Neural cell (in vitro differentiated cells): ENCODE data around the gene ZNF440. TPM values are rescaled to one million over a fixed set of nuclear protein-coding genes. Genes with fewer than 3 reads are reported as not detected.

Experiments used
- H2AFZ ChIP-seq: fragments of 200-600, 300-800 bp; sonication (generic), shearing (Covaris generic); 2 replicates; pipeline ENCODE4 v1.6.0; 2014; ENCODE audit warnings: low read depth, mild to moderate bottlenecking, antibody characterized with exemption, low read length, moderate library complexity
- H3F3A ChIP-seq: fragments of 200-600 bp; shearing (Covaris generic); 2 replicates; pipeline ENCODE4 v1.6.1; 2016; ENCODE audit warnings: mild to moderate bottlenecking, moderate library complexity, mixed read lengths, antibody characterized with exemption, low read length; ENCODE audit not compliant: insufficient read depth, poor library complexity, severe bottlenecking
- H3K27ac ChIP-seq: fragments of 200-600, 300-800 bp; sonication (generic), shearing (Covaris generic); 2 replicates; pipeline ENCODE4 v1.5.1; 2014; ENCODE audit warnings: mild to moderate bottlenecking, low read length, moderate library complexity
- H3K27me3 ChIP-seq: fragments of 300-800, 200-600 bp; sonication (generic), shearing (Covaris generic); 2 replicates; pipeline ENCODE4 v1.6.0; 2014; ENCODE audit warnings: mild to moderate bottlenecking, low read depth, low read length, moderate library complexity; ENCODE audit not compliant: insufficient read depth
- H3K36me3 ChIP-seq: fragments of 300-800, 200-600 bp; sonication (generic), shearing (Covaris generic); 2 replicates; pipeline ENCODE4 v1.5.1; 2014; ENCODE audit warnings: mild to moderate bottlenecking, antibody characterized with exemption, low read length, moderate library complexity; ENCODE audit not compliant: insufficient read depth
- H3K4me2 ChIP-seq: fragments of 300-800, 200-600 bp; sonication (generic), shearing (Covaris generic); 2 replicates; pipeline ENCODE4 v1.6.0; 2014; ENCODE audit warnings: mild to moderate bottlenecking, low read length
- H3K4me3 ChIP-seq: fragments of 300-800, 200-600 bp; sonication (generic), shearing (Covaris generic); 2 replicates; pipeline ENCODE4 v1.5.1; 2014; ENCODE audit warnings: mild to moderate bottlenecking, low read length, moderate library complexity
- H3K79me2 ChIP-seq: fragments of 200-600 bp; shearing (Covaris generic); replicated peaks from 2 replicates; pipeline ENCODE4 v1.6.0; 2014; ENCODE audit warnings: mild to moderate bottlenecking, low read length, moderate library complexity; ENCODE audit not compliant: insufficient read depth
- H3K9ac ChIP-seq: fragments of 300-800, 200-600 bp; sonication (generic), shearing (Covaris generic); 2 replicates; pipeline ENCODE4 v1.6.1; 2016; ENCODE audit warnings: mild to moderate bottlenecking, low read length, mixed read lengths
- H3K9me2 ChIP-seq: fragments of 200-600 bp; shearing (Covaris generic); 2 replicates; pipeline ENCODE4 v1.6.1; 2016; ENCODE audit warnings: mild to moderate bottlenecking, low read length, mixed read lengths; ENCODE audit not compliant: insufficient read depth
- H3K9me3 ChIP-seq: fragments of 200-600, 300-800 bp; sonication (generic), shearing (Covaris generic); 2 replicates; pipeline ENCODE4 v1.6.1; 2016; ENCODE audit warnings: mild to moderate bottlenecking, mixed run types, low read length, moderate library complexity, mixed read lengths
- H4K20me1 ChIP-seq: fragments of 200-600 bp; shearing (Covaris generic); 2 replicates; pipeline ENCODE4 v1.6.1; 2016; ENCODE audit warnings: mild to moderate bottlenecking, mixed run types; ENCODE audit not compliant: insufficient read depth
- EP300 ChIP-seq: fragments of 450-650 bp; conservative IDR thresholded peaks from 2 replicates; pipeline ENCODE4 v1.6.1; 2014; ENCODE audit warnings: antibody characterized with exemption, mild to moderate bottlenecking, moderate library complexity; ENCODE audit not compliant: poor library complexity, severe bottlenecking
- EZH2 ChIP-seq: fragments of 200-600, 300-800 bp; shearing (Covaris generic), sonication (generic); IDR thresholded peaks from 2 replicates; pipeline ENCODE4 v1.6.1; 2014; ENCODE audit warnings: antibody characterized with exemption, low read length, borderline replicate concordance, mild to moderate bottlenecking; ENCODE audit not compliant: insufficient read depth, poor library complexity, severe bottlenecking
- MXI1 ChIP-seq: fragments of 450-650 bp; conservative IDR thresholded peaks from 2 replicates; pipeline ENCODE4 v1.6.1; 2014; ENCODE audit warnings: antibody characterized with exemption, mild to moderate bottlenecking; ENCODE audit not compliant: poor library complexity, severe bottlenecking
- POLR2AphosphoS5 ChIP-seq: IDR thresholded peaks from 2 replicates; pipeline ENCODE4 v1.6.1; 2012
- RAD21 ChIP-seq: fragments of 450-650 bp; conservative IDR thresholded peaks from 2 replicates; pipeline ENCODE4 v1.6.1; 2014; ENCODE audit warnings: antibody characterized with exemption, mild to moderate bottlenecking, moderate library complexity
- SMC3 ChIP-seq: fragments of 450-650 bp; conservative IDR thresholded peaks from 2 replicates; pipeline ENCODE4 v1.6.1; 2014; ENCODE audit warnings: antibody characterized with exemption, mild to moderate bottlenecking, moderate library complexity; ENCODE audit not compliant: poor library complexity
- TAF1 ChIP-seq: IDR thresholded peaks from 2 replicates; pipeline ENCODE4 v1.6.1; 2012; ENCODE audit warnings: low read depth
- polyA plus RNA-seq: library from polyadenylated mRNA; depleted of rRNA; stranded (reverse); fragments of >200 nt; gene quantifications from 2 replicates; pipeline ENCODE4 v1.2.3, GENCODE V29; 2014
- TF ChIP-seq, protein P1 (sequence below): fragments of 450-650 bp; IDR thresholded peaks from 2 replicates; pipeline ENCODE4 v1.5.1; 2014; ENCODE audit warnings: antibody characterized with exemption, mild to moderate bottlenecking, moderate library complexity; ENCODE audit not compliant: poor library complexity, severe bottlenecking
- TF ChIP-seq, protein P2 (sequence below): IDR thresholded peaks from 2 replicates; pipeline ENCODE4 v1.6.1; 2012; ENCODE audit warnings: borderline replicate concordance

ZNF440 gene
- polyA plus RNA-seq, 1 donor from 2014 or later = 26.6 TPM

DNA sequence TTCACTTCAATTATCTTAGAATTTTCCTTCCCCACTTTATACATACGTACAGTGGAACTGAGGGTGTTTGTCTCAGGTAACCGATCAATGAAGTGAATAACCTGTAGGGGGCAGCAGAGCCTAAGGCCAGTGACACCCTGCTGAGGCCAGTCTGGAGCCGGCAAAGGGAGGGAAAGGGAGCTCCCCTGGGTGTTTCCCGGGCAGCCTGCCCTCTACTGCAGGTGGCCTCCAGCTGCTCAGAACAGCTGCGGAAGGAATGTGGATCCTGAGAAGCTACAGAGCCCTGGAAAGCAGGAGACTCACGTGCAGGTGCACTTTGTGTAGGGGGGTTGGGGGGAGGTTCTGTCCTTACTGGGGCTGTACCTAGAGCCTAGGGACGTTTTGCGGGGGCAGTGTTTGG, 16.6 kb upstream of the ZNF440 start:
- Histone ChIP-seq H3K9ac (peak overlapping the region; percentile 97), H3K36me3 (peaks cover 1% of the 10 kb centered on the region), H3F3A (no peaks in the 10 kb centered on the region), H3K27ac (peak overlapping the region; percentile 97), H3K27me3 (no peaks in the 10 kb centered on the region), H3K4me2 (peak overlapping the region; percentile 57), H4K20me1 (no peaks in the 10 kb centered on the region), H3K9me2 (no peaks in the 10 kb centered on the region), H3K79me2 (peaks cover 25% of the 10 kb centered on the region), H3K4me3 (peak overlapping the region; percentile 90), H2AFZ (no peak overlapping the region), H3K9me3 (no peaks in the 10 kb centered on the region)
- no peak for TF ChIP-seq EP300
- TF ChIP-seq, protein P1, sequence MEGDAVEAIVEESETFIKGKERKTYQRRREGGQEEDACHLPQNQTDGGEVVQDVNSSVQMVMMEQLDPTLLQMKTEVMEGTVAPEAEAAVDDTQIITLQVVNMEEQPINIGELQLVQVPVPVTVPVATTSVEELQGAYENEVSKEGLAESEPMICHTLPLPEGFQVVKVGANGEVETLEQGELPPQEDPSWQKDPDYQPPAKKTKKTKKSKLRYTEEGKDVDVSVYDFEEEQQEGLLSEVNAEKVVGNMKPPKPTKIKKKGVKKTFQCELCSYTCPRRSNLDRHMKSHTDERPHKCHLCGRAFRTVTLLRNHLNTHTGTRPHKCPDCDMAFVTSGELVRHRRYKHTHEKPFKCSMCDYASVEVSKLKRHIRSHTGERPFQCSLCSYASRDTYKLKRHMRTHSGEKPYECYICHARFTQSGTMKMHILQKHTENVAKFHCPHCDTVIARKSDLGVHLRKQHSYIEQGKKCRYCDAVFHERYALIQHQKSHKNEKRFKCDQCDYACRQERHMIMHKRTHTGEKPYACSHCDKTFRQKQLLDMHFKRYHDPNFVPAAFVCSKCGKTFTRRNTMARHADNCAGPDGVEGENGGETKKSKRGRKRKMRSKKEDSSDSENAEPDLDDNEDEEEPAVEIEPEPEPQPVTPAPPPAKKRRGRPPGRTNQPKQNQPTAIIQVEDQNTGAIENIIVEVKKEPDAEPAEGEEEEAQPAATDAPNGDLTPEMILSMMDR = peak; percentile 80
- peak; percentile 60 for TF ChIP-seq SMC3
- peak; percentile 74 for TF ChIP-seq RAD21

DNA sequence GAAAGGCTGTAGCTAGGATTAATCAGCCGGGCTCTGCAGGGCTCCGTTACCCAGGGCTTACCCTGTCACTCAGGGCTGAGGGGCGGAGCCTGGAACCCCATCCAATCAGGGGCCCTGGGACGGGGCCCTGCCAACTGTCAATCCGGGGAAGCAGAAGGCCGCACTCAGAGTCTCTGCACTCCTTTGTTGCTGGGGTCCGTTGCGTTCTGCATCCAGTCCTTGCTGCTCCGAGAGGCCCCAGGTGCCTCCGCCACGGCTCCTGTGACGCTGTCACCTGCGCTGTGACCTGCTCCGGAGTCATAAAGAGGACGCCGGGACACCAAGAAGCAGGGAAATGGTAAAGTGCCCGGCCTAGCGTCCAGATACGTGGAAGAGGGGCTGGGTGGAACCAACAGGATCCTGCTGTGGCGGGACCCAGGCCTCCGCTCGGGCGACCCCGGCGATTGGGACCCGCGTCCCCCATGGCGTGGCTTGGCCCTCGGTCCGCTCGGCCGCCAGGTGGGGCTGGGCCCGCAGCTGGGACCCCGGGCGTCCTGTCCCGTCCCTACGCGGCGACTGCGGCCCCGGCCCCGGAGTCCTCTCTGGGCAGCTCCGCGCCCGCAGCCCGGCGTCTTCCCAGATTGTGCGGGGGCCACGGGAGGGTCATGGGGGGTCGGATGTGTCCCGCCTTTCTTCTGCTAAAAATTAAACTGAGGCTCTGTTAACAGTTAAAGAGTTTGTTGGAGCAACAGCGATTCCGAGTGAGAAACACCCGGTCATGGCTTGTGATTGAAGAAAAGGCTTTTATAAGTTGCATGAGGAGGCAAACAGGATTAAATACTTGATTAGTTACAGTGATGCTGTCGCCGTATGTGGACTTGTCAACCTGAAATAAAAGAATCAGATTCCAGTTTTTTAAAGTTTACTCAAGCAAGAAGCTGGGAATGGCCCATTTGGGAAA, 15.4 kb upstream of the ZNF440 start, which contains the start of gene ZNF491:
ZNF491 (plus strand) TSS at position 133 of the 940 bp plus-strand sequence. CDS start 7,431 bp downstream, outside the sequence.
- Histone ChIP-seq H3K27ac (peak within 1 kb of the TSS; percentile 97), H2AFZ (peak within 1 kb of the TSS; percentile 95), H3K4me2 (peak within 1 kb of the TSS; percentile 75), H3K9me2 (no peaks in the 10 kb centered on the region), H3K27me3 (no peaks in the 10 kb centered on the region), H3K79me2 (peaks cover 33% of the 10 kb centered on the region), H3K9ac (peak within 1 kb of the TSS; percentile 97), H3K4me3 (peak within 1 kb of the TSS; percentile 90), H3F3A (no peaks in the 10 kb centered on the region), H3K9me3 (no peaks in the 10 kb centered on the region), H3K36me3 (peaks cover 4% of the 10 kb centered on the region), H4K20me1 (no peaks in the 10 kb centered on the region)
- TF ChIP-seq, protein P2, sequence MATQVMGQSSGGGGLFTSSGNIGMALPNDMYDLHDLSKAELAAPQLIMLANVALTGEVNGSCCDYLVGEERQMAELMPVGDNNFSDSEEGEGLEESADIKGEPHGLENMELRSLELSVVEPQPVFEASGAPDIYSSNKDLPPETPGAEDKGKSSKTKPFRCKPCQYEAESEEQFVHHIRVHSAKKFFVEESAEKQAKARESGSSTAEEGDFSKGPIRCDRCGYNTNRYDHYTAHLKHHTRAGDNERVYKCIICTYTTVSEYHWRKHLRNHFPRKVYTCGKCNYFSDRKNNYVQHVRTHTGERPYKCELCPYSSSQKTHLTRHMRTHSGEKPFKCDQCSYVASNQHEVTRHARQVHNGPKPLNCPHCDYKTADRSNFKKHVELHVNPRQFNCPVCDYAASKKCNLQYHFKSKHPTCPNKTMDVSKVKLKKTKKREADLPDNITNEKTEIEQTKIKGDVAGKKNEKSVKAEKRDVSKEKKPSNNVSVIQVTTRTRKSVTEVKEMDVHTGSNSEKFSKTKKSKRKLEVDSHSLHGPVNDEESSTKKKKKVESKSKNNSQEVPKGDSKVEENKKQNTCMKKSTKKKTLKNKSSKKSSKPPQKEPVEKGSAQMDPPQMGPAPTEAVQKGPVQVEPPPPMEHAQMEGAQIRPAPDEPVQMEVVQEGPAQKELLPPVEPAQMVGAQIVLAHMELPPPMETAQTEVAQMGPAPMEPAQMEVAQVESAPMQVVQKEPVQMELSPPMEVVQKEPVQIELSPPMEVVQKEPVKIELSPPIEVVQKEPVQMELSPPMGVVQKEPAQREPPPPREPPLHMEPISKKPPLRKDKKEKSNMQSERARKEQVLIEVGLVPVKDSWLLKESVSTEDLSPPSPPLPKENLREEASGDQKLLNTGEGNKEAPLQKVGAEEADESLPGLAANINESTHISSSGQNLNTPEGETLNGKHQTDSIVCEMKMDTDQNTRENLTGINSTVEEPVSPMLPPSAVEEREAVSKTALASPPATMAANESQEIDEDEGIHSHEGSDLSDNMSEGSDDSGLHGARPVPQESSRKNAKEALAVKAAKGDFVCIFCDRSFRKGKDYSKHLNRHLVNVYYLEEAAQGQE = peak; percentile 91
- TF ChIP-seq, protein P1 = peak; percentile 44
- TF ChIP-seq EZH2 (no peak), MXI1 (peak; percentile 68), RAD21 (peak; percentile 34), EP300 (peak; percentile 69), POLR2AphosphoS5 (peak; percentile 96), TAF1 (peak; percentile 98), SMC3 (peak; percentile 47)
